Measurements from ENCODE around the gene TM2D1.

TM2D1 gene

GRCh38 chr1:61648983-61649742 lies 75.8 kb downstream of the TM2D1 start:
- no peaks in the 10 kb centered on the region for H3K36me3 ChIP-seq (replicated peaks; ENCODE audit: low read depth, low read length)
- no peak for TF ChIP-seq EZH2phosphoT487 (IDR thresholded peaks at IDR 0.05; ENCODE audit: low read depth)
- TF ChIP-seq CTCF (IDR thresholded peaks at IDR 0.05; ENCODE audit: low read depth, low read length): no peak

GRCh38 chr1:61647142-61647541 lies 77.8 kb downstream of the TM2D1 start:
- Histone ChIP-seq H3K9ac (ENCODE audit: low read length) (no peak overlapping the region), H3K4me2 (ENCODE audit: low read length) (no peak overlapping the region), H3K4me3 (ENCODE audit: low read length) (no peak overlapping the region), H3K4me1 (ENCODE audit: low read length) (0 out of 2 replicates have a peak, but pooled peaks cover under 1% of the 10 kb centered on the region), H2AFZ (ENCODE audit: low read depth, low read length) (no peak overlapping the region), H3K79me2 (ENCODE audit: low read length) (no peaks in the 10 kb centered on the region), H3K36me3 (replicated peaks; ENCODE audit: low read depth, low read length) (no peaks in the 10 kb centered on the region), H3K9me3 (ENCODE audit: insufficient read depth, low read length) (no peaks in the 10 kb centered on the region), H3K27ac (ENCODE audit: low read length) (no peak overlapping the region), H4K20me1 (ENCODE audit: insufficient read depth, low read length) (no peaks in the 10 kb centered on the region), H3K27me3 (ENCODE audit: low read depth, low read length) (no peaks in the 10 kb centered on the region)
- no peak for TF ChIP-seq CTCF (IDR thresholded peaks at IDR 0.05; ENCODE audit: low read depth, low read length)
- no peak for TF ChIP-seq EZH2phosphoT487 (IDR thresholded peaks at IDR 0.05; ENCODE audit: low read depth)

More at GRCh38 chr1:61648983-61649742, 75.8 kb downstream of the TM2D1 start:
- Histone ChIP-seq H3K4me2 (ENCODE audit: low read length) (no peak overlapping the region), H3K27ac (ENCODE audit: low read length) (no peak overlapping the region), H3K27me3 (ENCODE audit: low read depth, low read length) (no peaks in the 10 kb centered on the region), H3K9me3 (ENCODE audit: insufficient read depth, low read length) (no peaks in the 10 kb centered on the region), H4K20me1 (ENCODE audit: insufficient read depth, low read length) (no peaks in the 10 kb centered on the region), H3K9ac (ENCODE audit: low read length) (no peak overlapping the region), H3K4me3 (ENCODE audit: low read length) (no peak overlapping the region), H3K4me1 (ENCODE audit: low read length) (no peaks in the 10 kb centered on the region), H2AFZ (ENCODE audit: low read depth, low read length) (no peak overlapping the region), H3K79me2 (ENCODE audit: low read length) (no peaks in the 10 kb centered on the region)

- Histone ChIP-seq H3K27ac (ENCODE audit: low read length) (no peak overlapping the region), H2AFZ (ENCODE audit: low read depth, low read length) (no peak overlapping the region), H3K27me3 (ENCODE audit: low read depth, low read length) (no peaks in the 10 kb centered on the region), H3K9ac (ENCODE audit: low read length) (no peak overlapping the region), H3K4me1 (ENCODE audit: low read length) (0 out of 2 replicates have a peak, but pooled peaks cover 8% of the 10 kb centered on the region), H3K4me2 (ENCODE audit: low read length) (no peak overlapping the region), H3K9me3 (ENCODE audit: insufficient read depth, low read length) (no peaks in the 10 kb centered on the region), H3K36me3 (replicated peaks; ENCODE audit: low read depth, low read length) (no peaks in the 10 kb centered on the region), H4K20me1 (ENCODE audit: insufficient read depth, low read length) (no peaks in the 10 kb centered on the region), H3K4me3 (ENCODE audit: low read length) (no peak overlapping the region), H3K79me2 (ENCODE audit: low read length) (no peaks in the 10 kb centered on the region)
- TF ChIP-seq EZH2phosphoT487 (IDR thresholded peaks at IDR 0.05; ENCODE audit: low read depth): no peak
- TF ChIP-seq CTCF (IDR thresholded peaks at IDR 0.05; ENCODE audit: low read depth, low read length): no peak
These were observed 79.5 kb downstream of the TM2D1 start for GRCh38 chr1:61645476-61645875.

GRCh38 chr1:61644303-61644702 lies 80.6 kb downstream of the TM2D1 start:
- Histone ChIP-seq H3K9me3 (ENCODE audit: insufficient read depth, low read length) (no peaks in the 10 kb centered on the region), H3K9ac (ENCODE audit: low read length) (no peak overlapping the region), H3K4me1 (ENCODE audit: low read length) (0 out of 2 replicates have a peak, but pooled peaks cover 8% of the 10 kb centered on the region), H3K27ac (ENCODE audit: low read length) (no peak overlapping the region), H3K36me3 (replicated peaks; ENCODE audit: low read depth, low read length) (no peaks in the 10 kb centered on the region), H3K4me3 (ENCODE audit: low read length) (no peak overlapping the region), H4K20me1 (ENCODE audit: insufficient read depth, low read length) (no peaks in the 10 kb centered on the region), H3K27me3 (ENCODE audit: low read depth, low read length) (no peaks in the 10 kb centered on the region), H2AFZ (ENCODE audit: low read depth, low read length) (no peak overlapping the region), H3K79me2 (ENCODE audit: low read length) (no peaks in the 10 kb centered on the region), H3K4me2 (ENCODE audit: low read length) (no peak overlapping the region)
- TF ChIP-seq CTCF (IDR thresholded peaks at IDR 0.05; ENCODE audit: low read depth, low read length) (no peak), EZH2phosphoT487 (IDR thresholded peaks at IDR 0.05; ENCODE audit: low read depth) (no peak)

Data from OCI-LY3 (cell line).